Heart left ventricle (tissue), 13 donors: ENCODE data around the gene PPM1A.

ENCODE experiments used
- POLR2A ChIP-seq, 2 donors: fragments of 450-650 bp; IDR thresholded peaks; one replicate each; pipeline ENCODE4 v1.6.1; 2017; ENCODE audit warnings: antibody characterized with exemption in 2 of 2, mild to moderate bottlenecking in 2 of 2, moderate library complexity in 2 of 2
- TF ChIP-seq, protein P1 (sequence below), 12 donors: fragments of 200-600 bp; sonication (generic) in 4 of 12; IDR thresholded peaks; one replicate each; pipeline versions ENCODE4 v1.5.0 to v1.8.0; 2018 to 2022; ENCODE audit warnings: antibody characterized with exemption in 12 of 12, mild to moderate bottlenecking in 5 of 12
- donor health status: ischemic (EF 13 %, LVEDD 7.1; RV severe dilation, severe dysfunction).
- donor health status: DM: no; HTN: yes; CAD: no.
- donor health status: DM: no; HTN: no; CAD: no.
- donor health status: ischemic (EF 25% LVEDD 6.9; RV normal size, moderate dysfunction).
- donor health status: ischemic (EF 25% LVEDD 5.7; RV mildly dilated, moderate dysfunction).
- donor health status: ischemic (EF 35%, LVEDD 5.7; RV mildly dilated, moderate dysfunction).
- donor health status: nonischemic (EF 11% LVEDD 7.7; RV severe dilation, severe dysfunction).
- donor health status: DM: yes; HTN: yes; CAD: no.
- donor health status: PGD.
- donor health status: ischemic (EF 29% LVEDD 5.4; RV normal size, mild dysfunction).
- donor health status: nonischemic (EF 23%, LVEDD 6.1; RV moderate dilation, normal function).

DNA sequence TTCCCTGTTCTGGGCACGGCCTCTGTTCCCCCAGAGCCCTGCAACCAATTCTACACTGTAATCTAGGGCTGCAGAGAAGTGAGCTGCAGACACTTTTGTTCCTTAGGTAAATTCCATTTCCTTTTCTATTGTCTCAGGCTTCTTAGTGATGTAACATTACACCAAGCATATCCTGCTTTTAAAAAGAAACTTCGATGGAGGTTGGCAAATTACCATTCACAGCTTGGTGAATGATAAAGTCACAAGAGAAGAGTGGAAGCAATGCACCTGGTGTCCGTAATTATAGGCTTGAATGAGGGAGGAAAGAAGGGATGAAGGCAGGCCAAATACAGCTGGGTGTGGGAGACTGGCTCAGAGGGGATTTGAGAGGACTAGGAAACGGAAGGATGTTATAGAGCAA lies 68.6 kb downstream of the PPM1A start:
- TF ChIP-seq, protein P1, sequence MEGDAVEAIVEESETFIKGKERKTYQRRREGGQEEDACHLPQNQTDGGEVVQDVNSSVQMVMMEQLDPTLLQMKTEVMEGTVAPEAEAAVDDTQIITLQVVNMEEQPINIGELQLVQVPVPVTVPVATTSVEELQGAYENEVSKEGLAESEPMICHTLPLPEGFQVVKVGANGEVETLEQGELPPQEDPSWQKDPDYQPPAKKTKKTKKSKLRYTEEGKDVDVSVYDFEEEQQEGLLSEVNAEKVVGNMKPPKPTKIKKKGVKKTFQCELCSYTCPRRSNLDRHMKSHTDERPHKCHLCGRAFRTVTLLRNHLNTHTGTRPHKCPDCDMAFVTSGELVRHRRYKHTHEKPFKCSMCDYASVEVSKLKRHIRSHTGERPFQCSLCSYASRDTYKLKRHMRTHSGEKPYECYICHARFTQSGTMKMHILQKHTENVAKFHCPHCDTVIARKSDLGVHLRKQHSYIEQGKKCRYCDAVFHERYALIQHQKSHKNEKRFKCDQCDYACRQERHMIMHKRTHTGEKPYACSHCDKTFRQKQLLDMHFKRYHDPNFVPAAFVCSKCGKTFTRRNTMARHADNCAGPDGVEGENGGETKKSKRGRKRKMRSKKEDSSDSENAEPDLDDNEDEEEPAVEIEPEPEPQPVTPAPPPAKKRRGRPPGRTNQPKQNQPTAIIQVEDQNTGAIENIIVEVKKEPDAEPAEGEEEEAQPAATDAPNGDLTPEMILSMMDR (IDR thresholded peaks at IDR 0.05): no peak
- TF ChIP-seq POLR2A (IDR thresholded peaks at IDR 0.05): no peak
